Caco-2 (cell line): ENCODE results near the gene PRDM10. TPM values are rescaled to one million over a fixed set of nuclear protein-coding genes. Genes with fewer than 3 reads are reported as not detected.

Experiments
- BruUV-seq: library from RNA; stranded (reverse); fragments of 400-500 nt; replicated peaks from 2 replicates; lab custom pipeline; 2021; lab: Mats Ljungman, UMichigan
- CTCF ChIA-PET: fragments of 300-600 bp; sonication (Branson Sonifier 250); formaldehyde crosslinking; loops from one replicate; lab custom pipeline; 2022; ENCODE audit warnings: antibody characterized with exemption; lab: Charles Lee
- POLR2A ChIA-PET: fragments of 300-600 bp; sonication (Branson Sonifier 250); formaldehyde crosslinking; loops from one replicate; lab custom pipeline; 2022; ENCODE audit warnings: antibody characterized with exemption; lab: Charles Lee
- DNase-seq, 2 experiments: peaks; one replicate each; pipeline versions ENCODE4 v3.0.0 to v3.0.0-alpha.2; 2020 to 2022
- H3K27me3 ChIP-seq: replicated peaks from 2 replicates; pipeline ENCODE4 v1.6.0; 2011; ENCODE audit warnings: low read length; ENCODE audit not compliant: control insufficient read depth, insufficient read depth
- H3K36me3 ChIP-seq: 2 replicates; pipeline ENCODE4 v1.5.1; 2011; ENCODE audit warnings: low read length; ENCODE audit not compliant: control insufficient read depth, insufficient read depth
- H3K4me1 ChIP-seq: fragments of 250-450 bp; sonication (Bioruptor Pico); 2 replicates; pipeline ENCODE4 v1.5.1; 2020; ENCODE audit warnings: mild to moderate bottlenecking
- H3K4me3 ChIP-seq: 2 replicates; pipeline ENCODE4 v1.5.1; 2011; ENCODE audit warnings: low read depth, mild to moderate bottlenecking, control low read depth, low read length
- H3K9me3 ChIP-seq: fragments of 250-450 bp; sonication (Bioruptor Pico); 2 replicates; pipeline ENCODE4 v1.5.1; 2020; ENCODE audit warnings: mild to moderate bottlenecking, moderate library complexity
- H3K27ac Mint-ChIP-seq: one replicate; pipeline ENCODE4 v1.8.0; 2022; ENCODE audit warnings: mixed read lengths; ENCODE audit not compliant: unreplicated experiment
- H3K27me3 Mint-ChIP-seq: one replicate; pipeline ENCODE4 v1.8.0; 2022; ENCODE audit warnings: mixed read lengths; ENCODE audit not compliant: insufficient read depth, unreplicated experiment
- H3K36me3 Mint-ChIP-seq: one replicate; pipeline ENCODE4 v1.8.0; 2022; ENCODE audit warnings: mild to moderate bottlenecking, mixed read lengths; ENCODE audit not compliant: insufficient read depth, unreplicated experiment
- H3K4me1 Mint-ChIP-seq: one replicate; pipeline ENCODE4 v1.8.0; 2022; ENCODE audit warnings: low read depth, mixed read lengths; ENCODE audit not compliant: unreplicated experiment
- H3K4me3 Mint-ChIP-seq: one replicate; pipeline ENCODE4 v1.8.0; 2022; ENCODE audit warnings: mild to moderate bottlenecking, moderate library complexity, mixed read lengths; ENCODE audit not compliant: unreplicated experiment
- H3K9me3 Mint-ChIP-seq: one replicate; pipeline ENCODE4 v1.8.0; 2022; ENCODE audit warnings: mixed read lengths; ENCODE audit not compliant: unreplicated experiment
- intact Hi-C: fragments of 100-400 bp; cut with micrococcal nuclease; formaldehyde crosslinking; loops from one replicate; pipeline ENCODE4 v1.10.0; 2022; ENCODE audit not compliant: unreplicated experiment
- total RNA-seq: library from RNA; stranded (reverse); gene quantifications from 2 replicates; pipeline ENCODE4 v1.2.3, GENCODE V29; 2022
- TF ChIP-seq, protein P1 (sequence below), 2 experiments: fragments of 200-600 bp in 1 of 2; IDR thresholded peaks; 1 replicate in 1 of 2; 2 replicates in 1 of 2; pipeline versions ENCODE4 v1.5.1 to v1.8.0; 2011 to 2022; ENCODE audit warnings: antibody characterized with exemption in 1 of 2, control low read depth in 1 of 2, inconsistent platforms in 1 of 2, low read depth in 1 of 2, low read length in 1 of 2, mild to moderate bottlenecking in 1 of 2, moderate library complexity in 1 of 2; ENCODE audit not compliant: insufficient read depth in 1 of 2, severe bottlenecking in 1 of 2, unreplicated experiment in 1 of 2

The PRDM10 gene
- total RNA-seq, 1 experiment from 2014 or later = 11.8 TPM

- Histone ChIP-seq H3K9me3 (0 out of 2 replicates have a peak, but pooled peaks cover 3% of the 10 kb centered on the region), H3K36me3 (0 out of 2 replicates have a peak, but pooled peaks cover 1% of the 10 kb centered on the region), H3K27me3 (no peaks in the 10 kb centered on the region), H3K4me3 (no peak overlapping the region), H3K4me1 (peaks cover 29% of the 10 kb centered on the region)
- CTCF ChIA-PET = no interaction called here
- intact Hi-C loops = no loop called here
- Mint-ChIP-seq H3K4me1 (peaks cover 49% of the 10 kb centered on the region), H3K4me3 (peak overlapping the region; percentile 96), H3K9me3 (peaks cover 13% of the 10 kb centered on the region), H3K27me3 (no peaks in the 10 kb centered on the region), H3K27ac (peak overlapping the region; percentile 58), H3K36me3 (peaks cover 58% of the 10 kb centered on the region)
- POLR2A ChIA-PET = no interaction called here
- BruUV-seq = no TSS peak
- DNase-seq = peak in 1 of 2 experiments; percentile 20
- TF ChIP-seq, protein P1, sequence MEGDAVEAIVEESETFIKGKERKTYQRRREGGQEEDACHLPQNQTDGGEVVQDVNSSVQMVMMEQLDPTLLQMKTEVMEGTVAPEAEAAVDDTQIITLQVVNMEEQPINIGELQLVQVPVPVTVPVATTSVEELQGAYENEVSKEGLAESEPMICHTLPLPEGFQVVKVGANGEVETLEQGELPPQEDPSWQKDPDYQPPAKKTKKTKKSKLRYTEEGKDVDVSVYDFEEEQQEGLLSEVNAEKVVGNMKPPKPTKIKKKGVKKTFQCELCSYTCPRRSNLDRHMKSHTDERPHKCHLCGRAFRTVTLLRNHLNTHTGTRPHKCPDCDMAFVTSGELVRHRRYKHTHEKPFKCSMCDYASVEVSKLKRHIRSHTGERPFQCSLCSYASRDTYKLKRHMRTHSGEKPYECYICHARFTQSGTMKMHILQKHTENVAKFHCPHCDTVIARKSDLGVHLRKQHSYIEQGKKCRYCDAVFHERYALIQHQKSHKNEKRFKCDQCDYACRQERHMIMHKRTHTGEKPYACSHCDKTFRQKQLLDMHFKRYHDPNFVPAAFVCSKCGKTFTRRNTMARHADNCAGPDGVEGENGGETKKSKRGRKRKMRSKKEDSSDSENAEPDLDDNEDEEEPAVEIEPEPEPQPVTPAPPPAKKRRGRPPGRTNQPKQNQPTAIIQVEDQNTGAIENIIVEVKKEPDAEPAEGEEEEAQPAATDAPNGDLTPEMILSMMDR (IDR thresholded peaks at IDR 0.05; ENCODE audit: insufficient read depth in 1 of 2, low read depth in 1 of 2, low read length in 1 of 2, severe bottlenecking in 1 of 2, unreplicated experiment in 1 of 2) = no peak
Observed at GRCh38 chr11:129998905-129999304, 3.7 kb downstream of the PRDM10 start.

- Histone ChIP-seq H3K27me3 (no peaks in the 10 kb centered on the region), H3K4me1 (peaks cover 28% of the 10 kb centered on the region), H3K9me3 (0 out of 2 replicates have a peak, but pooled peaks cover 3% of the 10 kb centered on the region), H3K4me3 (no peak overlapping the region), H3K36me3 (0 out of 2 replicates have a peak, but pooled peaks cover 1% of the 10 kb centered on the region)
- Mint-ChIP-seq H3K9me3 (peaks cover 13% of the 10 kb centered on the region), H3K4me1 (peaks cover 53% of the 10 kb centered on the region), H3K27me3 (no peaks in the 10 kb centered on the region), H3K4me3 (no peak overlapping the region), H3K27ac (peak overlapping the region; percentile 58), H3K36me3 (peaks cover 58% of the 10 kb centered on the region)
- intact Hi-C loops = no loop called here
- ChIA-PET CTCF (no interaction called here), POLR2A (interaction anchor here (0.6 kb wide), 1 partner anchor 74 kb away, joined by 11 read pairs; no protein-coding TSS in a partner anchor)
- no TSS peak for BruUV-seq
- TF ChIP-seq, protein P1 (IDR thresholded peaks at IDR 0.05; ENCODE audit: insufficient read depth in 1 of 2, low read depth in 1 of 2, low read length in 1 of 2, severe bottlenecking in 1 of 2, unreplicated experiment in 1 of 2) = no peak
- no peak for DNase-seq
Observed at GRCh38 chr11:129998107-129998506, 4.5 kb downstream of the PRDM10 start.

- H3K9me3 ChIP-seq = 0 out of 2 replicates have a peak, but pooled peaks cover 3% of the 10 kb centered on the region
- intact Hi-C loops = no loop called here
- no peak overlapping the region for H3K4me3 ChIP-seq
- Mint-ChIP-seq H3K4me1 (peaks cover 59% of the 10 kb centered on the region), H3K27ac (no peak overlapping the region), H3K4me3 (no peak overlapping the region), H3K9me3 (peaks cover 13% of the 10 kb centered on the region), H3K27me3 (no peaks in the 10 kb centered on the region), H3K36me3 (peaks cover 52% of the 10 kb centered on the region)
- ChIA-PET CTCF (no interaction called here), POLR2A (interaction anchor here (0.6 kb wide), 1 partner anchor 73 kb away, joined by 11 read pairs; no protein-coding TSS in a partner anchor)
- no peak for DNase-seq
- BruUV-seq = no TSS peak
- H3K4me1 ChIP-seq = peaks cover 34% of the 10 kb centered on the region
- H3K36me3 ChIP-seq = 0 out of 2 replicates have a peak, but pooled peaks cover 1% of the 10 kb centered on the region
- no peaks in the 10 kb centered on the region for H3K27me3 ChIP-seq
- TF ChIP-seq, protein P1 (IDR thresholded peaks at IDR 0.05; ENCODE audit: insufficient read depth in 1 of 2, low read depth in 1 of 2, low read length in 1 of 2, severe bottlenecking in 1 of 2, unreplicated experiment in 1 of 2) = no peak
Observed at GRCh38 chr11:129997513-129997912, 5.1 kb downstream of the PRDM10 start.
